Endothelial cell of umbilical vein (primary cell): ENCODE measurements around the gene SLC7A10. TPM values are rescaled to one million over a fixed set of nuclear protein-coding genes. Genes with fewer than 3 reads are reported as not detected.
A peak's percentile ranks its signal among the peaks of the same experiment; 100 is the strongest.

Experiments
- BruUV-seq: library from RNA; stranded (reverse); fragments of 400-500 nt; replicated peaks from 2 replicates; lab custom pipeline; 2021; lab: Mats Ljungman, UMichigan
- CTCF ChIA-PET: fragments of 300-600, 350-600 bp; sonication (Branson Sonifier 250); formaldehyde crosslinking; loops from one replicate; lab custom pipeline; 2021; ENCODE audit warnings: antibody characterized with exemption, inconsistent platforms; lab: Charles Lee
- POLR2A ChIA-PET: fragments of 300-600, 350-600 bp; sonication (Branson Sonifier 250); formaldehyde crosslinking; loops from one replicate; lab custom pipeline; 2021; ENCODE audit warnings: antibody characterized with exemption, inconsistent platforms; lab: Charles Lee
- DNase-seq: peaks from one replicate; pipeline ENCODE4 v3.0.0-alpha.2; 2011; ENCODE audit warnings: low read depth, low spot score
- FAIRE-seq: peaks from 2 replicates; lab custom pipeline; 2011; peaks lifted over from hg19 to GRCh38; lab: Jason Lieb, UNC
- H2AFZ ChIP-seq: 2 replicates; pipeline ENCODE4 v1.6.0; 2012; ENCODE audit warnings: low read depth, low read length, control low read depth, inconsistent platforms
- H3K27ac ChIP-seq: 2 replicates; pipeline ENCODE4 v1.5.1; 2011; ENCODE audit warnings: low read depth, mild to moderate bottlenecking, control low read depth, low read length, moderate library complexity; ENCODE audit not compliant: insufficient read depth
- H3K27me3 ChIP-seq, 2 experiments: 2 replicates each; pipeline versions ENCODE4 v1.6.0 to v1.6.1; 2011; ENCODE audit warnings: low read length in 2 of 2, mixed read lengths in 1 of 2; ENCODE audit not compliant: control insufficient read depth in 2 of 2, insufficient read depth in 2 of 2
- H3K36me3 ChIP-seq, 2 experiments: 2 replicates in 1 of 2; 3 replicates in 1 of 2; pipeline ENCODE4 v1.5.1; 2011; ENCODE audit warnings: low read length in 2 of 2, mild to moderate bottlenecking in 1 of 2, moderate library complexity in 1 of 2; ENCODE audit not compliant: control insufficient read depth in 2 of 2, insufficient read depth in 2 of 2; ENCODE audit errors: extremely low read depth in 1 of 2
- H3K4me1 ChIP-seq: 3 replicates; pipeline ENCODE4 v1.5.1; 2011; ENCODE audit warnings: mild to moderate bottlenecking, low read length; ENCODE audit not compliant: control insufficient read depth, insufficient read depth; ENCODE audit errors: extremely low read depth
- H3K4me2 ChIP-seq: 2 replicates; pipeline ENCODE4 v1.6.1; 2011; ENCODE audit warnings: low read length, control low read depth, mixed read lengths; ENCODE audit not compliant: insufficient read depth
- H3K4me3 ChIP-seq, 3 experiments: fragments of 200-600 bp in 1 of 3; sonication (generic), shearing (Covaris generic) in 1 of 3; replicated peaks in 1 of 3; 2 replicates each; pipeline ENCODE4 v1.5.1; 2011 to 2016; ENCODE audit warnings: control low read depth in 3 of 3, low read length in 3 of 3, mild to moderate bottlenecking in 2 of 3, inconsistent platforms in 1 of 3, low read depth in 1 of 3, moderate library complexity in 1 of 3; ENCODE audit not compliant: insufficient read depth in 1 of 3
- H3K79me2 ChIP-seq: 2 replicates; pipeline ENCODE4 v1.6.0; 2012; ENCODE audit warnings: low read length, inconsistent platforms; ENCODE audit not compliant: control insufficient read depth, insufficient read depth
- H3K9ac ChIP-seq: replicated peaks from 2 replicates; pipeline ENCODE3; 2011; ENCODE audit warnings: low read length, control low read depth; ENCODE audit not compliant: insufficient read depth; ENCODE audit errors: extremely low read depth
- H3K9me1 ChIP-seq: replicated peaks from 3 replicates; pipeline ENCODE4 v1.6.0; 2011; ENCODE audit warnings: mild to moderate bottlenecking, low read length; ENCODE audit not compliant: control insufficient read depth, insufficient read depth; ENCODE audit errors: extremely low read depth
- H3K9me3 ChIP-seq: replicated peaks from 2 replicates; pipeline ENCODE4 v1.5.1; 2012; ENCODE audit warnings: low read length, inconsistent platforms; ENCODE audit not compliant: control insufficient read depth, insufficient read depth
- H4K20me1 ChIP-seq: replicated peaks from 2 replicates; pipeline ENCODE3; 2011; ENCODE audit warnings: mild to moderate bottlenecking, low read length; ENCODE audit not compliant: control insufficient read depth, insufficient read depth; ENCODE audit errors: extremely low read depth
- CTCF ChIP-seq, 2 donors: IDR thresholded peaks; 1 replicate in 1 of 2; 2 replicates in 1 of 2; pipeline ENCODE4 v1.5.1; 2011; ENCODE audit warnings: low read length in 2 of 2, mild to moderate bottlenecking in 2 of 2, moderate library complexity in 2 of 2, control low read depth in 1 of 2, inconsistent platforms in 1 of 2, low read depth in 1 of 2; ENCODE audit not compliant: insufficient read depth in 1 of 2; ENCODE audit errors: extremely low read depth in 1 of 2
- EZH2 ChIP-seq: IDR thresholded peaks from 2 replicates; pipeline ENCODE4 v1.6.1; 2012; ENCODE audit warnings: borderline replicate concordance, low read depth, mild to moderate bottlenecking, moderate library complexity, low read length, inconsistent platforms; ENCODE audit not compliant: severe bottlenecking
- FOS ChIP-seq: IDR thresholded peaks from 2 replicates; pipeline ENCODE4 v1.6.1; 2011; ENCODE audit warnings: mild to moderate bottlenecking, low read length, moderate library complexity, borderline replicate concordance; ENCODE audit not compliant: insufficient read depth
- GATA2 ChIP-seq: IDR thresholded peaks from 2 replicates; pipeline ENCODE4 v1.7.0; 2011; ENCODE audit warnings: low read depth, mild to moderate bottlenecking, moderate library complexity, mixed read lengths, low read length; ENCODE audit not compliant: insufficient read length, insufficient read depth
- JUN ChIP-seq: IDR thresholded peaks from 2 replicates; pipeline ENCODE4 v1.6.1; 2011; ENCODE audit warnings: borderline replicate concordance, low read depth; ENCODE audit not compliant: insufficient read length, insufficient read depth
- MYC ChIP-seq: IDR thresholded peaks from one replicate; pipeline ENCODE4 v1.6.1; 2011; ENCODE audit warnings: mild to moderate bottlenecking, low read depth, low read length
- POLR2A ChIP-seq: IDR thresholded peaks from 2 replicates; pipeline ENCODE4 v1.6.1; 2012; ENCODE audit warnings: low read depth, mild to moderate bottlenecking, control low read depth, low read length
- POLR2AphosphoS5 ChIP-seq: IDR thresholded peaks from 2 replicates; pipeline ENCODE4 v1.6.1; 2012; ENCODE audit warnings: low read depth, mild to moderate bottlenecking, control low read depth, low read length, moderate library complexity; ENCODE audit not compliant: insufficient read depth
- dilution Hi-C: fragments of 300-500 bp; cut with MboI; formaldehyde crosslinking; loops from one replicate; pipeline ENCODE4 v1.15.0; 2019; ENCODE audit warnings: low sequenced_read_pairs; ENCODE audit not compliant: extremely low pct_ligation_motif_present
- intact Hi-C: fragments of 100-400 bp; cut with micrococcal nuclease; formaldehyde crosslinking; loops from one replicate; pipeline ENCODE4 v1.10.0; 2022
- polyA plus RNA-seq, 4 experiments: library from polyadenylated mRNA; depleted of rRNA in 3 of 4; stranded (reverse) in 3 of 4; unstranded in 1 of 4; fragments of >200 nt; gene quantifications; 2 replicates each; pipeline versions ENCODE4 v1.2.1 to v1.2.3, GENCODE V29; 2011 to 2012; ENCODE audit warnings: missing spikeins in 1 of 4
- total RNA-seq: library from RNA; stranded (reverse); gene quantifications from 2 replicates; pipeline ENCODE4 v1.2.3, GENCODE V29; 2021
- TF ChIP-seq, protein P1 (sequence below): IDR thresholded peaks from 2 replicates; pipeline ENCODE4 v1.6.1; 2011; ENCODE audit not compliant: insufficient read depth, insufficient read length

Gene SLC7A10
- total and polyA plus RNA-seq, 2 donors (not counting 3 experiments of a cell fraction or from before 2014, with no cell fraction given): not detected

- no peaks in the 10 kb centered on the region for H3K4me1 ChIP-seq
- H4K20me1 ChIP-seq: no peaks in the 10 kb centered on the region
- H3K4me2 ChIP-seq: no peak overlapping the region
- DNase-seq (peak; percentile 7), FAIRE-seq (no peak)
- ChIA-PET CTCF (interaction anchor here (0.7 to 9.5 kb wide), 8 partner anchors 14 to 536 kb away, joined by 3 to 181 read pairs (median 6); no protein-coding TSS in a partner anchor), POLR2A (no interaction called here)
- no peak overlapping the region for H3K27ac ChIP-seq
- no peak overlapping the region for H3K4me3 ChIP-seq
- no peak overlapping the region for H3K9ac ChIP-seq
- H2AFZ ChIP-seq: no peak overlapping the region
- no peaks in the 10 kb centered on the region for H3K9me1 ChIP-seq
- no peaks in the 10 kb centered on the region for H3K79me2 ChIP-seq
- no TSS peak for BruUV-seq
- H3K27me3 ChIP-seq: no peaks in the 10 kb centered on the region
- no peaks in the 10 kb centered on the region for H3K36me3 ChIP-seq
- intact Hi-C loops (loop anchor here (1.0 to 2.0 kb wide), 2 partner anchors 165 to 529 kb away; no protein-coding TSS in a partner anchor), dilution Hi-C loops (no loop called here)
- no peaks in the 10 kb centered on the region for H3K9me3 ChIP-seq
- TF ChIP-seq JUN (no peak), EZH2 (no peak), CTCF (IDR thresholded peaks at IDR 0.05; ENCODE audit: extremely low read depth in 1 of 2, insufficient read depth in 1 of 2, low read depth in 1 of 2, low read length in 2 of 2) (peak; percentile 18 to 56)
Observed at GRCh38 chr19:33241530-33242101, 16.0 kb upstream of the SLC7A10 start.

GRCh38 chr19:33241091-33241529 lies 15.5 kb upstream of the SLC7A10 start:
- ChIA-PET CTCF (interaction anchor here (1.4 to 9.5 kb wide), 5 partner anchors 155 to 175 kb away, joined by 6 to 181 read pairs (median 8); no protein-coding TSS in a partner anchor), POLR2A (no interaction called here)
- no peaks in the 10 kb centered on the region for H3K27me3 ChIP-seq
- FAIRE-seq: no peak
- H3K4me3 ChIP-seq: no peak overlapping the region
- no peaks in the 10 kb centered on the region for H3K36me3 ChIP-seq
- DNase-seq: no peak
- H3K9me3 ChIP-seq: no peaks in the 10 kb centered on the region
- H3K9me1 ChIP-seq: no peaks in the 10 kb centered on the region
- intact Hi-C loops (loop anchor here (1.0 kb wide), 1 partner anchor 165 kb away; no protein-coding TSS in a partner anchor), dilution Hi-C loops (no loop called here)
- TF ChIP-seq EZH2 (no peak), MYC (no peak), CTCF (IDR thresholded peaks at IDR 0.05; ENCODE audit: extremely low read depth in 1 of 2, insufficient read depth in 1 of 2, low read depth in 1 of 2, low read length in 2 of 2) (no peak), POLR2AphosphoS5 (no peak), GATA2 (no peak), FOS (no peak), POLR2A (no peak), JUN (no peak)
- TF ChIP-seq, protein P1, sequence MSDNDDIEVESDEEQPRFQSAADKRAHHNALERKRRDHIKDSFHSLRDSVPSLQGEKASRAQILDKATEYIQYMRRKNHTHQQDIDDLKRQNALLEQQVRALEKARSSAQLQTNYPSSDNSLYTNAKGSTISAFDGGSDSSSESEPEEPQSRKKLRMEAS: no peak
- H3K4me1 ChIP-seq: no peaks in the 10 kb centered on the region
- H4K20me1 ChIP-seq: no peaks in the 10 kb centered on the region
- H3K4me2 ChIP-seq: no peak overlapping the region
- no peak overlapping the region for H3K9ac ChIP-seq
- BruUV-seq: no TSS peak
- H3K79me2 ChIP-seq: no peaks in the 10 kb centered on the region
- H3K27ac ChIP-seq: no peak overlapping the region
- no peak overlapping the region for H2AFZ ChIP-seq
